ENCODE results near the gene BBS5. TPM values are rescaled to one million over a fixed set of nuclear protein-coding genes. Genes with fewer than 3 reads are reported as not detected.

BBS5 gene
- total RNA-seq, 4 donors from 2014 or later, result 4.3 to 24.1 (median 9.8) TPM

DNA sequence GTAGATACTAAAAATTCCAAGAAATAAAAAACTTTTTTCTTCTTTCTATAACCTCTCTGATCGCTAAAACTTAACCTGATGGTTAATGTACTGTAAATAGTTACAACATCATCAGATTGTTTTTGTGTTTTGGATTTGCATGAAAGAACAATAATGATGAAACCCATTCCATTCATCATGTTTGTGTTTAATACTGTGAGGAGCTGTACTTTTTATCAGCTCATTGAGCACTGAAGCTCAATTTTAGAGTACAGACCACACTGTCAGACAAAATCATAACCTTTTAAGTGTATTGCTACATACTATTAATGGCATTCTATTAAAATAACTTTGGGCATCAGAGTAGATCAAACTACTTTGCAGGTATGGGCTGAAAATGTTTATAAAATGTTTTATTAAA is 14.8 kb upstream of the BBS5 start:
- DNase-seq (ENCODE audit: low spot score in 2 of 2), result no peak
- TF ChIP-seq POLR2AphosphoS5 (IDR thresholded peaks at IDR 0.05) (no peak), EP300 (IDR thresholded peaks at IDR 0.05) (no peak), POLR2A (IDR thresholded peaks at IDR 0.05) (no peak)
- TF ChIP-seq, protein P1, sequence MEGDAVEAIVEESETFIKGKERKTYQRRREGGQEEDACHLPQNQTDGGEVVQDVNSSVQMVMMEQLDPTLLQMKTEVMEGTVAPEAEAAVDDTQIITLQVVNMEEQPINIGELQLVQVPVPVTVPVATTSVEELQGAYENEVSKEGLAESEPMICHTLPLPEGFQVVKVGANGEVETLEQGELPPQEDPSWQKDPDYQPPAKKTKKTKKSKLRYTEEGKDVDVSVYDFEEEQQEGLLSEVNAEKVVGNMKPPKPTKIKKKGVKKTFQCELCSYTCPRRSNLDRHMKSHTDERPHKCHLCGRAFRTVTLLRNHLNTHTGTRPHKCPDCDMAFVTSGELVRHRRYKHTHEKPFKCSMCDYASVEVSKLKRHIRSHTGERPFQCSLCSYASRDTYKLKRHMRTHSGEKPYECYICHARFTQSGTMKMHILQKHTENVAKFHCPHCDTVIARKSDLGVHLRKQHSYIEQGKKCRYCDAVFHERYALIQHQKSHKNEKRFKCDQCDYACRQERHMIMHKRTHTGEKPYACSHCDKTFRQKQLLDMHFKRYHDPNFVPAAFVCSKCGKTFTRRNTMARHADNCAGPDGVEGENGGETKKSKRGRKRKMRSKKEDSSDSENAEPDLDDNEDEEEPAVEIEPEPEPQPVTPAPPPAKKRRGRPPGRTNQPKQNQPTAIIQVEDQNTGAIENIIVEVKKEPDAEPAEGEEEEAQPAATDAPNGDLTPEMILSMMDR (IDR thresholded peaks at IDR 0.05), result no peak

DNA sequence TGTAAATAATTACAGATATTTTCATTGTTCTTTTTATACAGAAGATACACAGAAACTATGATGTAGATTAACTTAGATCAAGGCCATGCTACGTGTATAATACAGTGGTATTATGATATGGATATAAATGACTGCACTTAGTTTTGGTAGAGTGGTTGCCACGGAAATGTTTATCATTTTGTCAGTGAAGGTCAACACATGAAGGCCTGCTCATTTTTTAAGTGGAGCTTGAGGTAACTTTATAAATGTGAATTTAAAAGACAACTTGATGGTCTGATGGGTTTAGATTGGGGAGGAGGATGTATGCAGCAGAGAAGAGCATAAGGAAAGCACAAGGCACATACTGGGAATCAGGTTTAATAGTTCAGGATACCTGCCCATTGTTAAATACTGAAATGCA is 14.4 kb upstream of the BBS5 start:
- 86% methylated on average over 2 of the region's 2 CpGs for WGBS
- H3K9me3 ChIP-seq, result no peaks in the 10 kb centered on the region
- H3K36me3 ChIP-seq, result no peaks in the 10 kb centered on the region
- no peak for TF ChIP-seq POLR2A (IDR thresholded peaks at IDR 0.05)
- TF ChIP-seq, protein P1 (IDR thresholded peaks at IDR 0.05), result no peak
- TF ChIP-seq EP300 (IDR thresholded peaks at IDR 0.05), result no peak
- no peak for TF ChIP-seq POLR2AphosphoS5 (IDR thresholded peaks at IDR 0.05)
- H3K27me3 ChIP-seq, result no peaks in the 10 kb centered on the region
- DNase-seq (ENCODE audit: low spot score in 2 of 2), result no peak
- H3K4me3 ChIP-seq, result no peak overlapping the region
- H3K4me1 ChIP-seq, result no peaks in the 10 kb centered on the region
- no peak overlapping the region for H3K27ac ChIP-seq

More for the DNA sequence above, 14.8 kb upstream of the BBS5 start:
- H3K4me3 ChIP-seq, result no peak overlapping the region
- H3K9me3 ChIP-seq, result no peaks in the 10 kb centered on the region
- WGBS, result 92% methylated on average over 1 of the region's 1 CpG
- no peaks in the 10 kb centered on the region for H3K36me3 ChIP-seq
- H3K27me3 ChIP-seq, result no peaks in the 10 kb centered on the region
- no peaks in the 10 kb centered on the region for H3K4me1 ChIP-seq
- no peak overlapping the region for H3K27ac ChIP-seq

DNA sequence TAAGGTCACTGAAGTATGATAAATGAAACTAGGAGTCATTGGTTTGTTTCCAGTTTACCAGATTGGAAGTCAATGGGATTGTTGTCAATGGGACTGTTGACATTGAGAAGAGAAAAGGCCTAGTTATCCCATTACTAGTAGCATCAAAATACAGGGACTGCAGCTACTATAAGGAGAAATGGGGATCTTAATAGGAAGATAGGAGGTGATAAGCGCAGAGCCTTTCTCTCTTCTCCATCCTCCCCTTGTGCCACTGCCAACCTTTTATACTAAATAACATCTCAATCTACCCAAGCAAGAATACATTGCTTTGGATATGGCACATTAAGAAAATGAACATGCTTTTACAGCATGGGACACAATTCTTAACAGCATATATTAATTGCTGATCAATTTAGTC is 10.5 kb upstream of the BBS5 start:
- no peak overlapping the region for H3K27ac ChIP-seq
- DNase-seq (ENCODE audit: low spot score in 2 of 2), result no peak
- 85% methylated on average over 1 of the region's 1 CpG for WGBS
- TF ChIP-seq POLR2AphosphoS5 (IDR thresholded peaks at IDR 0.05) (no peak), EP300 (IDR thresholded peaks at IDR 0.05) (no peak), POLR2A (IDR thresholded peaks at IDR 0.05) (no peak)
- TF ChIP-seq, protein P1 (IDR thresholded peaks at IDR 0.05), result no peak
- H3K4me1 ChIP-seq, result no peaks in the 10 kb centered on the region
- H3K9me3 ChIP-seq, result no peaks in the 10 kb centered on the region
- no peak overlapping the region for H3K4me3 ChIP-seq
- no peaks in the 10 kb centered on the region for H3K27me3 ChIP-seq
- no peaks in the 10 kb centered on the region for H3K36me3 ChIP-seq

DNA sequence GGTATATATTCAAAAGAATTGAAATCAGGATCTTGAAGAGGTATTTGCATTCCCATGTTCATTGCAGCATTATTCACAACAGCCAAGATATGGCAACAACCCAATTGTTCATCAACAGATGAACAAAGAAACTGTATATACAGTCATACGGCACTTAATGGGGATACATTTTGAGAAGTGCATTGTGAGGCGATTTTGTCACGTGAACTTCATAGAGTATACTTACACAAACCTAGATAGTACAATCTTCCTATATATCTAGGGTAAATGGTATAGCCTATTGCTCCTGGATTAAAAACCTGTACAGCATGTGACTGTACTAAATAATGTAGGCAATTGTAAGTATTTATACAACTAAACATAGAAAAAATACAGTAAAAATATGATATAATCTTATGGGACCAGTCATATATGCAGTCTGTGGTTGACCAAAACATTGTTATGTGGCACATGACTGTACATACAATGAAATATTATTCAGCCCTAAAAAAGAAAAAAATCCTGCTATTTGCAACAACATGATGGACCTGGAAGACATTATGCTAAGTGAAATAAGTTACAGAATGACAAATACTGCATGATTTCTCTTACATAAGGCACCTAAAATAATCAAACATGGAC is 9.2 kb upstream of the BBS5 start:
- Histone ChIP-seq H3K4me1 (no peaks in the 10 kb centered on the region), H3K27me3 (no peaks in the 10 kb centered on the region), H3K4me3 (no peak overlapping the region), H3K9me3 (no peaks in the 10 kb centered on the region), H3K36me3 (no peaks in the 10 kb centered on the region), H3K27ac (no peak overlapping the region)
- no peak for TF ChIP-seq POLR2AphosphoS5 (IDR thresholded peaks at IDR 0.05)
- TF ChIP-seq, protein P1 (IDR thresholded peaks at IDR 0.05), result no peak
- no peak for DNase-seq (ENCODE audit: low spot score in 2 of 2)
- 72% methylated on average over 3 of the region's 3 CpGs for WGBS

DNA sequence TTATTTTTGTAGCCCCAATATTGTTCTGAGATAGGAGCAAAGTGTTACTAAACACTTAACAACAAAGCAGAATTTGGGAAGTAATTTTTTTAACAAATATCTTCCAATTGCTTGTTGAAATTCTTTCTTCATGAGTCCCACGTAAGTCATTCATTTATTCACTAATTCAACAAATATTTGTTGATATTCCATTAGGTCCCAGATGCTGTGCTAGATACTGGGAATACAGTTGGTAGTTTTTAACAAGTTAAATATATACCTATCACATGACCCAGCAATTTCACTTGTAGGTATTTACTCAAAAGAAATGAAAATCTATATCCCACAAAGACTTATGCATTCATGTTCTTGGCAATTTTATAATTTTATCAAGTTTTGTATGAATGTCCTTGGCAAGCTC is 7.0 kb upstream of the BBS5 start:
- WGBS, result 77% methylated on average over 1 of the region's 1 CpG
- no peak overlapping the region for H3K4me3 ChIP-seq
- no peak for DNase-seq (ENCODE audit: low spot score in 2 of 2)
- no peak overlapping the region for H3K27ac ChIP-seq
- H3K36me3 ChIP-seq, result no peaks in the 10 kb centered on the region
- H3K4me1 ChIP-seq, result no peaks in the 10 kb centered on the region
- no peaks in the 10 kb centered on the region for H3K9me3 ChIP-seq
- no peak for TF ChIP-seq EP300 (IDR thresholded peaks at IDR 0.05)
- TF ChIP-seq POLR2AphosphoS5 (IDR thresholded peaks at IDR 0.05), result no peak
- no peak for TF ChIP-seq POLR2A (IDR thresholded peaks at IDR 0.05)
- TF ChIP-seq, protein P1 (IDR thresholded peaks at IDR 0.05), result no peak
- no peaks in the 10 kb centered on the region for H3K27me3 ChIP-seq
